Smooth muscle cell (in vitro differentiated cells): ENCODE results near the gene QKI. TPM values are rescaled to one million over a fixed set of nuclear protein-coding genes. Genes with fewer than 3 reads are reported as not detected.

Experiments used
- DNase-seq: peaks from one replicate; lab custom pipeline; 2025; ENCODE audit not compliant: unreplicated experiment; lab: John Stamatoyannopoulos, UW
- H2AFZ ChIP-seq: fragments of 200-600 bp; sonication (generic); 2 replicates; pipeline ENCODE4 v1.6.0; 2016; ENCODE audit warnings: antibody characterized with exemption, low read depth, mild to moderate bottlenecking
- H3F3A ChIP-seq: fragments of 200-600 bp; sonication (generic); 2 replicates; pipeline ENCODE4 v1.6.0; 2017; ENCODE audit warnings: antibody characterized with exemption, low read depth
- H3K27ac ChIP-seq: fragments of 200-600 bp; sonication (generic); 2 replicates; pipeline ENCODE4 v1.5.1; 2016; ENCODE audit warnings: low read depth, mild to moderate bottlenecking
- H3K27me3 ChIP-seq: fragments of 200-600 bp; sonication (generic); 2 replicates; pipeline ENCODE4 v1.6.1; 2016; ENCODE audit warnings: low read depth, mild to moderate bottlenecking
- H3K36me3 ChIP-seq: fragments of 200-600 bp; sonication (generic); 2 replicates; pipeline ENCODE4 v1.5.1; 2016; ENCODE audit warnings: low read depth
- H3K4me1 ChIP-seq: fragments of 200-600 bp; sonication (generic); 2 replicates; pipeline ENCODE4 v1.5.1; 2016; ENCODE audit warnings: low read depth
- H3K4me2 ChIP-seq: fragments of 200-600 bp; sonication (generic); 2 replicates; pipeline ENCODE4 v1.6.0; 2016; ENCODE audit warnings: mild to moderate bottlenecking
- H3K4me3 ChIP-seq: fragments of 200-600 bp; sonication (generic); 2 replicates; pipeline ENCODE4 v1.5.1; 2016; ENCODE audit warnings: mild to moderate bottlenecking
- H3K79me2 ChIP-seq: fragments of 200-600 bp; sonication (generic); 2 replicates; pipeline ENCODE4 v1.6.0; 2016; ENCODE audit warnings: low read depth, mild to moderate bottlenecking
- H3K9ac ChIP-seq: fragments of 200-600 bp; sonication (generic); 2 replicates; pipeline ENCODE4 v1.6.0; 2016; ENCODE audit warnings: low read depth
- H3K9me3 ChIP-seq: fragments of 200-600 bp; sonication (generic); replicated peaks from 2 replicates; pipeline ENCODE4 v1.5.1; 2016; ENCODE audit warnings: low read depth
- H4K20me1 ChIP-seq: fragments of 200-600 bp; sonication (generic); 2 replicates; pipeline ENCODE4 v1.6.0; 2016; ENCODE audit warnings: low read depth
- WGBS: methylation state at CpG from one replicate; pipeline ENCODE4 v1.1.7; 2016; ENCODE audit warnings: low lambda C conversion rate; 5-methylcytosine and 5-hydroxymethylcytosine counted together
- polyA plus RNA-seq: library from polyadenylated mRNA; unstranded; fragments of >200 nt; fragmentation: Nextera tagmentation; extraction: Ambion mirVana; gene quantifications from 2 replicates; pipeline ENCODE4 v1.2.1, GENCODE V29; 2016
- total RNA-seq: library from RNA; depleted of rRNA; stranded (reverse); fragments of >200 nt; gene quantifications from 2 replicates; pipeline ENCODE4 v1.2.3, GENCODE V29; 2014
- TF ChIP-seq, protein P1 (sequence below): fragments of 200-600 bp; sonication (generic); IDR thresholded peaks from 2 replicates; pipeline ENCODE4 v1.5.1; 2017; ENCODE audit warnings: borderline replicate concordance, mild to moderate bottlenecking, antibody characterized with exemption; ENCODE audit not compliant: insufficient read depth, poor library complexity, severe bottlenecking

QKI gene
- total and polyA plus RNA-seq, 2 experiments from 2014 or later: 65.1 to 162 TPM

DNA sequence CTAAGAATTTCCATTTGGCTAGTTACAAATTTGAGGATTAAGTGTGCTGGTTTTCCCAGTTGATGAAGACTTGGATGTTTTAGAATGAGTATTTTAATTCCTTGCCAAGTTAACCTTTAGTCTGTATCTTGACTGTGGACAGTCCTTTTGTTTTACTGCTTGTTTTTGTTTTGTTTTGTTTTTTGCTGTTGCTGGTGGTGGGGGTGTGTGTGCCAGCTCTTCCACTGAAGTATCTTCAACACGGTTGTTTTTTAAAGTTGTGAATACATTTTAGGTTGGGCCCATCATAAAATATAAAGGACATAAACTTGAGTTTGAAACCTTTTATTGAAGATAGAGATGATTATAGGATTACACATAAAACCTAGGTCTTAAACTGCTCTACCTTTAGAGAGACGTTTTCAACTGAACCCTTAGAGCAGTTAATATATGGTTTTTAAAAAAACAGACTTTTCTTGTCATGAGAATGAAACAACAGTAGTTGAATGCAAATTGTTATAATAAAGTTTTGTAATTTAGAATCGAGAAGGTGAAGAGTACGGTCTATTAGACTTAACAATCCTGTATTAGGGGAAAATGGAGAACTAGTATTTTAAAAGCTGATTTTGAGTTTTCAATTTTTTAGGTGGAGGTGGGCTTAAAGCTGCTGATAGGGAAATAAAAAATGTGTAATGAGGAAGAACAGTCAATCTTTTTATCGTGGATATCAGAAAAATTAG lies 4.0 kb downstream of the QKI start:
- no peaks in the 10 kb centered on the region for H3K9me3 ChIP-seq
- peaks cover 79% of the 10 kb centered on the region for H3K79me2 ChIP-seq
- TF ChIP-seq, protein P1, sequence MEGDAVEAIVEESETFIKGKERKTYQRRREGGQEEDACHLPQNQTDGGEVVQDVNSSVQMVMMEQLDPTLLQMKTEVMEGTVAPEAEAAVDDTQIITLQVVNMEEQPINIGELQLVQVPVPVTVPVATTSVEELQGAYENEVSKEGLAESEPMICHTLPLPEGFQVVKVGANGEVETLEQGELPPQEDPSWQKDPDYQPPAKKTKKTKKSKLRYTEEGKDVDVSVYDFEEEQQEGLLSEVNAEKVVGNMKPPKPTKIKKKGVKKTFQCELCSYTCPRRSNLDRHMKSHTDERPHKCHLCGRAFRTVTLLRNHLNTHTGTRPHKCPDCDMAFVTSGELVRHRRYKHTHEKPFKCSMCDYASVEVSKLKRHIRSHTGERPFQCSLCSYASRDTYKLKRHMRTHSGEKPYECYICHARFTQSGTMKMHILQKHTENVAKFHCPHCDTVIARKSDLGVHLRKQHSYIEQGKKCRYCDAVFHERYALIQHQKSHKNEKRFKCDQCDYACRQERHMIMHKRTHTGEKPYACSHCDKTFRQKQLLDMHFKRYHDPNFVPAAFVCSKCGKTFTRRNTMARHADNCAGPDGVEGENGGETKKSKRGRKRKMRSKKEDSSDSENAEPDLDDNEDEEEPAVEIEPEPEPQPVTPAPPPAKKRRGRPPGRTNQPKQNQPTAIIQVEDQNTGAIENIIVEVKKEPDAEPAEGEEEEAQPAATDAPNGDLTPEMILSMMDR: no peak
- WGBS: 63% methylated on average over 5 of the region's 5 CpGs
- peaks cover 40% of the 10 kb centered on the region for H3K4me1 ChIP-seq
- H3K27ac ChIP-seq: peak overlapping the region; percentile 88
- H2AFZ ChIP-seq: no peak overlapping the region
- peak overlapping the region; percentile 99 for H3K4me3 ChIP-seq
- no peaks in the 10 kb centered on the region for H3K27me3 ChIP-seq
- H3F3A ChIP-seq: peaks cover 3% of the 10 kb centered on the region
- peak overlapping the region; percentile 90 for H3K4me2 ChIP-seq
- H4K20me1 ChIP-seq: peaks cover 66% of the 10 kb centered on the region
- DNase-seq: no peak
- peak overlapping the region; percentile 30 for H3K9ac ChIP-seq
- H3K36me3 ChIP-seq: no peaks in the 10 kb centered on the region

DNA sequence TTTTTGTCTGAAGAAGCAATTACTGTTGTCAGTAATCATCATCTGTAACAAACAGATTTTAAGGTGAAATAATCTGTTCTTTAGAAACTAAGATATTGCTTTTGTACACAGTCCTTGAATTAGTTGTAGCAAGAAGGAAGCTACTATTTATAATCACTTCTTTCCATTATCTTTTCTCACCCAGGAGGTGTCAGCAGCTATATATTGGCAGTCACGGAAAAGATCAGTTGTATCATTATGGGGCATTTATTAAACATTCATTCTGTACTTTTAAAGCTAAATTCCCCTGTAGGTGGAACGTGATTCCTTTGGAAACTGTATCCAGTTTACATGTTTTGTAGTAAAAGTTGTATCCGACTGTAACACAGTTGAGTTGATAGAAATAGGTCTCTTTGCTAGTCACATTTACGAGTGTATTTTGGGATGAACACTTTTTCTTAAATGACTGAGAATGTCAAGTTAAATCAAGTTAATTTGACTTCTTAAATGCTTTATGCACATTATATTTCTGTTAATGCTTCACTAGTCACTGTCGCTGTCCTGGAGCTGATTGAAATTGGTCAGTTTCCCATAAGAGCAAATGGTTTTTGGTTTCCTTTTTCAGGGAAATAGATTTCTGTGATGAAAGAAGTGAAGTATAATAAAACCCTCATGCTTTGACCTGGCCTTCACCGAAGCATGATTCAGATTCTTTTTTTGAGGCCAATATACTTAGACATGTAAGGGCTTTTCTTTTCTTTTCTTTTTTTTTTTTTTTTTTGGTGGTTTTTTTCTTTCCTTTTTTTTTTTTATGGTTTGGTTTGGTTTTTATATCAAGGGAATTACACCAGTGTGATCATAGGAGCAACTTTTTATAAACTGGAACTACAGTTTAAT lies 5.1 kb downstream of the QKI start:
- peaks cover 78% of the 10 kb centered on the region for H4K20me1 ChIP-seq
- WGBS: 47% methylated on average over 6 of the region's 6 CpGs

DNA sequence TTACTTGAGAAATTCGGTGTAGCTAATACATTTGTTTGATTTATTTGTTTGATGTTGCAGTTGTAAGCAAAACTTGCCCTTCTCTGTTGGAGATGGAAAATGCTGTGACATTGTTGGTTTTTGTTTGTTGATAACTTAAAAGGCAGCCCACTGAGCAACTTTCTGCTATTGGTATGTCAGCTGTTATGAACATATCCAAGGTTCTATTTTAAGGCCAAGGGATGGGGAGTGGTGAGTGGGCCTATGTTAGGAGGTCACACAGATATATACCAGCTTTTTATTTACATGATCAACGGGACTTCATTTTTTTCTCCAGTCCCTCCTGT lies 5.7 kb downstream of the QKI start:
- TF ChIP-seq, protein P1: no peak
- no peak overlapping the region for H2AFZ ChIP-seq
- peaks cover 40% of the 10 kb centered on the region for H3K4me1 ChIP-seq
- no peak overlapping the region for H3K9ac ChIP-seq
- peak overlapping the region; percentile 99 for H3K4me3 ChIP-seq
- H3K36me3 ChIP-seq: no peaks in the 10 kb centered on the region
- H3K9me3 ChIP-seq: no peaks in the 10 kb centered on the region
- H3K27me3 ChIP-seq: no peaks in the 10 kb centered on the region
- H3F3A ChIP-seq: peaks cover 3% of the 10 kb centered on the region
- peak overlapping the region; percentile 90 for H3K4me2 ChIP-seq
- DNase-seq: no peak
- H3K27ac ChIP-seq: no peak overlapping the region
- 63% methylated on average over 2 of the region's 2 CpGs for WGBS
- H4K20me1 ChIP-seq: peaks cover 84% of the 10 kb centered on the region
- H3K79me2 ChIP-seq: peaks cover 96% of the 10 kb centered on the region

More for the DNA sequence above, 5.1 kb downstream of the QKI start:
- H3K9me3 ChIP-seq: no peaks in the 10 kb centered on the region
- peaks cover 3% of the 10 kb centered on the region for H3F3A ChIP-seq
- TF ChIP-seq, protein P1: no peak
- no peak for DNase-seq
- no peaks in the 10 kb centered on the region for H3K27me3 ChIP-seq
- peak overlapping the region; percentile 30 for H3K9ac ChIP-seq
- no peaks in the 10 kb centered on the region for H3K36me3 ChIP-seq
- no peak overlapping the region for H2AFZ ChIP-seq
- H3K4me1 ChIP-seq: peaks cover 40% of the 10 kb centered on the region
- H3K79me2 ChIP-seq: peaks cover 90% of the 10 kb centered on the region
- H3K4me2 ChIP-seq: peak overlapping the region; percentile 90
- peak overlapping the region; percentile 99 for H3K4me3 ChIP-seq
- peak overlapping the region; percentile 12 for H3K27ac ChIP-seq
